Right ventricle myocardium inferior (tissue), 1 donor: Measurements from ENCODE around the gene LIM2. TPM values are rescaled to one million over a fixed set of nuclear protein-coding genes. Genes with fewer than 3 reads are reported as not detected.
"Not testable (repeated sequence)": the region's sequence is repeated elsewhere in the genome, so short reads cannot be mapped to it uniquely, and the experiment has no call there.

Source experiments
- ATAC-seq: fragments of 200-7000 bp; cut with Tn5 transposase; one replicate; pipeline ENCODE4 v1.9.1; 2020; ENCODE audit warnings: mild to moderate bottlenecking, moderate library complexity
- DNase-seq: peaks from one replicate; pipeline ENCODE4 v3.0.0; 2021; ENCODE audit errors: missing footprints
- intact Hi-C: fragments of 100-400 bp; cut with DNase I; formaldehyde crosslinking; loops from one replicate; pipeline ENCODE4 v1.11.0; 2022
- total RNA-seq: library from RNA; stranded (reverse); fragmentation: NEBNext Ultra II Directional; extraction: Animal tissue kit (Norgen Biotek cat#: 25700); gene quantifications from one replicate; pipeline ENCODE4 v1.2.1, GENCODE V29; 2021
- donor health status: DM: no; HTN: yes; CAD: no; lungs with severe emphysema.

Gene LIM2
- total RNA-seq, 1 donor from 2014 or later, result not detected

DNA sequence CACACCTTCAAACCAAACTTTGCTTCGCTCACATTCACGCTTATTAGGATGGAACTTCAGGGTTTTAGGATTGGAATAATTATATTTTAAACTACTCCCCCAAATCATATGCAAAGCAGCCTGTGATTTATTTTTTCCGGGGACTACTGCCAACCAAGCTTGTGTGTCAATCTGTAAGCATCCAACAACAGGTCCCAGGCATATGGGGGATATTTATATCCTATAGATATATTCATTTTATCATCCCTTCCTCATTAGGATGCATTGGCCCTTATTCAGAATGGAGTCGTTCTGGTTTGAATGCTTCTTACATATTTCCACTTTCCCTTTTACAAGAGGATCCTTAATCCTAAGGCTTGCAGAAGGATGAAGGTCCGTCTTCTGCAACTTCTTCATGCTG lies 11.5 kb upstream of the LIM2 start:
- DNase-seq, result no peak
- no peak for ATAC-seq
- intact Hi-C loops, result no loop called here

DNA sequence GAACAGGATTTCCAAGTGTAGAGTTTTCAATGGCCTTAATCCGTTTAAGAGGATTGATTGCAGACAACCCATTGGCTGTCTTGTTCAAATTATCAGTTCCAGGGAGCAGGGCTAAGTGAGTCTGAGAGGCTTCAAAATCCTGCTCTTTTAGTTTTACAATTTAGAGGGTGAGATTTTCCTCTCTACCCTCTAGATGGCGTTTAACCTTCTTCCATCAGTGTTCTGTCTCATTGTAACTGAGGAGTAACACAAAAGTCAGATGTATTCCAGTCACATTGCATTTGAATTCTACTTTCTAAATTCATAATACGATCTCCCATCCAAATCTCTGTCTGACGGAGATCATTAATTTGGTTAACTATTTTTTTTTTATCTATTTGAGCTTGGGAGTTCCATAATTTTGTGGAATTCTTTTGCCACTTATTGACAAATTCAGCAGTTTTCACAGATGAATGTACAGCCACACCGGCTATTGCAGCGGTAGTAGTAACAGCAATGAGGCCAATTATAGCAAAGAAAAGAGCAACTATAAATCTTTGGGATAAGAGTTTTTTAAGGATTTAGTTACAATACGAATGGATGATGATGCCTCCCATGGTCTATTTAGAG lies 10.4 kb upstream of the LIM2 start:
- DNase-seq, result no peak
- no peak for ATAC-seq
- intact Hi-C loops, result no loop called here

DNA sequence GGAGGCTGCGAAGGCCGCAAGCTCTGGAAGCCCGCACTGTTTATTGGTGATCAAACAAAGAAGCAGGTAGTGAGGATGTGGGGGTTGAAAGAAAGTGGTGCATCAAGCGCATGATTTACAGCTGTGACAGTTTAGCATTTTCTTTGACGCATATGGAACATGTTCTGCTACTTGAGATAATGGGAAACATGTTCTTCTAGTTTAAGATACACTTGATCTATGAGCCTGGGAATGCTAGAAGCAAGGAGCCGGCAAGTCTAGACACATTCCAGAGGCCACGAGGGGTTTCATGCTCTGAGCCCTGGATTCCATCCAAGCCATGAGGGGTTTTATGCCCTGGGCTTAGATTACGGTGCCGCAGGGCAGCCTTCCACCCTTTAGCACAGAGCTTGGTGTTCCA lies 9.7 kb upstream of the LIM2 start:
- intact Hi-C loops, ATAC-seq, DNase-seq: not testable (repeated sequence)

DNA sequence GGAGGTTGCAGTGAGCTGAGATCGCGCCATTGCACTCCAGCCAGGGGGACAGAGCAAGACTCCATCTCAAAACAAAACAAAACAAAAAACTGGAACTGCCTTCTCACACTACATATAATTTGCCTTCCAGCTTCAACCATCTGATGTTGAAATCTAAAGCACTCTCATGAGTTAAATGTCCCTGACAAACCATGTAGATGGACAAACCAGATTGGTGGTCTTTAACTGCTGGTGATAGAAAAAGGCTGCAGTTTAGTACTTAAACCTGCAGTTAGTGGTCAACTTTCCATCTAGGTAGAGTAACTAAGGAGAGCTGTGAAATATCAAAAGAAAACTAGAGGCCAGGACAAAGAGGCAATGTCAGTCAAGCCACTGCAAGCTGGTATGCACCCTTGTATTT lies 8.4 kb upstream of the LIM2 start:
- ATAC-seq, result no peak
- intact Hi-C loops, result no loop called here

DNA sequence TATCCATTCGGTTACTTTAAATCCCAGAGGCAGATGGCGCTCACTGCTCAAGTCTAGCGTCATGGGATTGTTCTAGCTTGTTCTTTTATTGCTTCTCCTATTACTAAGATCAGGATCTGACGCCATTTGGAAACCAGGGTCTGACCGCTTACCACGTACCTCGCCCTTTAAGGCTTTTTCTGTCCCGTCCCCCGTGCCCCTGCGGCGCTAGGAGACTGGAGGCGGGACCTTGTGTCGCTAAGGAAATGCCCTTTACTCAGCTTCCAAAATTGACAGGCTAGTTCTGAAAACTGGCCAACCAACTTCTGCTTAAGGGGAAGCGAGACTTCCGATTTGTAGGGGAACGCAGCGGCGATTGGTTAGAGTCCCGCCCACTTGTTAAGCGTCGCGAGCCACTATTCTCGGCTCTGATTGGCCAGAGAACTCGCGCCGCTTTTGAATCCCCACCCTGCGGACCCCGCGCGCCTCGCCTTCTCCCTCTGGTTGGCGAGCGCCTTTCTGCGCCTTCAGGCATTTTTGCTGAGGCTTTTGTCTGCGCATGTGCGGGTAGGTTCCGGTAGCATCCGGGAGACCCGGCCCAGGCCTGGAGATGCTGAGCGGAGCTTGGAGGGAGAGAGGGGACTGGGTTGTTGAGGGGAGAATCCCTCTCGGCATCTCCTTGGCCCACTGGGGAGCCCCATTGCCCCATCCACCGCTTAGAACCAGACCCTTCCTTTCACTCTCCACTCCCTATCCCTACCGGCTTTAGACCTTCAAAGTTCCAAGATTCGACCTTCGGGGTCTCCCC lies 6.5 kb upstream of the LIM2 start:
- peak; percentile 98 for ATAC-seq
- intact Hi-C loops, result loop anchor here (1.0 to 2.0 kb wide), 2 partner anchors 27 to 55 kb away; no protein-coding TSS in a partner anchor

More for the DNA sequence above, 8.4 kb upstream of the LIM2 start:
- DNase-seq, result no peak

DNA sequence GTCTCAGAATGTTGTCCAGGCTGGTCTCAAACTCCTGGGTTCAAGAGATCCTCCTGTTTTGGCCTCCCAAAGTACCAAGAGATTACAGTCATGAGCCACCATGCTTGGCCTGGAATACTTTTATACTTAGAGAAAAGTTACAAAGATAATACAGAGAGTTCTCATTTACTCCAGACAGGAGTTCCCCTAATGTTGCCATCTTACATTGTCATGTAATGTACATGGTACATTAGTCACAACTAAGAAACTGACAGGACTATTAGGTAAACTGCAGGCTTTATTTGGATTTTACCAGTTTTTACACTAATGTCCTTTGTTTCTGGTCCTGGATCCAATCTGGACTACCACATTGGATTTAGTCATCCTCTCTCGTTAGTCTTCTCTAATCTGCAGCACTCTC lies 4.9 kb upstream of the LIM2 start:
- DNase-seq (no peak), ATAC-seq (no peak)
- intact Hi-C loops, result no loop called here

More for the DNA sequence above, 6.5 kb upstream of the LIM2 start:
- DNase-seq, result peak; percentile 95

DNA sequence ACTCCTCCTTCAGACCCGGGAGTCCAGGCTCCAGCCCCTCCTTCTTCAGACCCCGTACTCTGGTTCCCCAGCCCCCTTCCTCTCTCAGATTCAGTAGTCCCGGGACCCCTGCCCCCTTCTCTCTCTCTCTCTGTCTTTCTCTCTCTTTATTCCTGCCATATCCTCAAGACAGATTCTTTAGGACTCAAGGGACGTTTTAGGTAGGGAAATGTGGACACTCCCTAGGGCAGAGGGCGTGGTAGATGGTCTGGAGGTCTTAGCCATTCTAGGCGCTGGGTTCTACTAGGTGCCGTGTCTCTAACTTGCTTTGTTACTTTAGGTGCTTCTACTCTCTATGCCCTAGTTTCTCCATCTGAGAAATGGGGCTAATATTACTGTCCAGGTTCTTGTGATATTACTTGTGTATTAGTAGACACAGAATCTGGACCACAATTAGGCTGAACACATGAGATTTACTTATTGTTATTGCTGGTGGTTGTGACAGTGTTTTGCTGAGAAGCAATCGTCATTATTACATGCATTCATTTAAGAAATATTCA lies 3.4 kb upstream of the LIM2 start:
- intact Hi-C loops, result no loop called here
- no peak for DNase-seq
- ATAC-seq, result no peak

DNA sequence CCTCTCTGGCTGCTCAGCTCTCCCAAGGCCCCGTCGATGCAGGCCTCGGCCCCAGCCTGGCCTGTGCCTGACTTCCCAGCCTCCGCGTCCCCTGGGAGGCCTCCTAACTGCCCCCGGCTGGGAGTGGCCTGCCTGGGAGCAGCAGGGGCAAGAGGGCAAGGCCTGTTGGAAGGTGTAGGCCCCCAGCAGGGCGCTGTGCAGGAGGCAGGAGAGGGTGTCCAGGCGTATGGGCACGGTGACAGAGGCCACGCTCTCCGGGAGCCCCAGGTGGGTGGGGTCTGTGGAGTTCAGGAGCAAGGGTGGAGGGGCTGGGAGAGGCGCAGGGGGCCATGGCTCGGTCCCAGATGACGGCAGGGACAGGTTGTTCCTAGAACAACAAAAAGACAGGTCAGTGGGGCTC lies 1.4 kb upstream of the LIM2 start:
- ATAC-seq (no peak), DNase-seq (no peak)
- intact Hi-C loops, result no loop called here

DNA sequence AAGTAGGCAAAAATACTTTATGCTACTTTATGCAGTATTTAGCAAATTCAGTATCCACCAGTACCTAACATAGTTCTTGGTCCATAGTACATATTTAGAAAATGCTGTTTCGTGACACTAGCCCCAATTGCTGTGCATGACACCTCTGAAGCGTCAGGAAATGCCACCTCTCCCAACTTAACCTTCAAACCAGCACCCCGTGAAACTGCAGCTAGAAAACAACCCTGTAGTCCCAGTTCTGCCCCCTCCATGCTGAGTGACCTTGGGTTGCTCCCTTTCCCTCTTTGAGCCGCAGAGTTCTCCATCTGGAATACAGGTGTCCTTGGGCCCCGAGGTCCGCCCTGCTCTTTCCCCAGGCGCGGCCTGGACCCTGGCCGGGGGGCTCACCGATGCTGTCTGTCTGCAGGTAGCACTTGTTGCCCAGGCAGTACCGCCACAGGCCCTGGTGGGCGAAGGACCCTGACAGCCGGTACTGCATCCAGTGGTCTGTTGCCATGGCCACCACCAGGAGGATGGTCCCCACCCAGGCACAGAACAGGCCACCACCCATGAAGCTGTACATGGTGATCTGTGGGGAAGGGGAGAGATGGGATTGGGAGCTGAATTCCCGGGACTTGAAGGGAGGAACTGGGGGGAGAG lies 773 bp downstream of the LIM2 start:
- intact Hi-C loops, result no loop called here
- ATAC-seq (no peak), DNase-seq (no peak)

DNA sequence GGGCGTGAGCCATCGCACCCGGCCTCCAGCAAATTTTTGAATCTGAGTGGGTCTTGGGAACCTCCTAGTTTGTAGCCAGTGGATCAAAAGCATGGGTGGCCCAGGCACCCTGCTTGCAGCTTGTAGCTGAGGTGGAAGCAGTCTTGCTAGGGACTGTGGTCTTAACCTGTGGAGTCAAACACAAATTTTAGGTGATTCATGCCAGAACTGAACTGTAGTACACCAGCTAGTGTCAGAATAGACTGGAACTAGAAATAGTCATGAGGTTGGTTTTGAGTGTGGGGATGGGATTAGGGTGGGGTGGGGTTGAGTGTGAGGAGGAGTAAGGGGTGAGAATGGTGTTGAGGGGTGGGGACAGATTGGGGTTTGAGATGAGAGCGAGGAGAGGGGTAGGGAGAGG lies 5.8 kb downstream of the LIM2 start:
- ATAC-seq, result no peak
- DNase-seq, result no peak
- intact Hi-C loops, result no loop called here

DNA sequence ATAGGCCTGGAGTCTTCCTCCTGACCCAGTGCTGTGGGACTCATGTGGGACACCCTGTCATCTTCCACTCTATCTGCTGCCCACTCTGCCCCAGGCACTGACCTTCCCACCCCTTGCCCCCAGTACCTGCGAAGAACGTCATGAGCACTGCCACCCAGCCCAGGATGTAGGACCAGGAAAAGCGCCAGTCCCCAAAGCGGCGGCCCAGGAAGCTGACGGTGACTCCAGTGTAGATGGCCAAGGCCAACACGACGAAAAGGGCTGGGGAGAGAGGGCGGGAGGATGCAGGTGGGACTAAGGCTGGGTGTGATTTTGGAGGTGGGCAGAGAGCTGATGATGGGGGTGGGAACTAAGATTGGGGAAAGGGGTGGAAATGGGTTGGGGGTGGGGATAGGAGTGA lies 7.4 kb downstream of the LIM2 start:
- DNase-seq, result no peak
- no peak for ATAC-seq
- intact Hi-C loops, result no loop called here

DNA sequence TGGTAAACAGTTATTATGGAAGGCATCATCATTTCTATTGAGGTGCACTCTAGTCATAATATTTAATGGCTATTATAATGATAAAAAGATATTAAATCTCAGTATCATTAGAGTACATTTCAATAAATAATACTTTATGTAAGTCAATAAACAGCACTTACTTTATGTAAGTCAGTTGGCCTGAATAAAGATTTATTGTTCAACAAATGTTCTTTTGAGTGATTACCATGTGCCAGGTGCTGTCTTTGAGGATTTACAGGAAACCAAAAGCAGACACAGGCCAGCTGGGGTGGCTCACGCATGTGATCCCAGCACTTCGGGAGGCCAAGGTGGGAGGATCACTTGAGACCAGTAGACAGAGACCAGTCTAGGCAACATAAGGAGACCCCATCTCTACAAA lies 10.4 kb downstream of the LIM2 start:
- no peak for ATAC-seq
- no peak for DNase-seq
- intact Hi-C loops, result no loop called here

DNA sequence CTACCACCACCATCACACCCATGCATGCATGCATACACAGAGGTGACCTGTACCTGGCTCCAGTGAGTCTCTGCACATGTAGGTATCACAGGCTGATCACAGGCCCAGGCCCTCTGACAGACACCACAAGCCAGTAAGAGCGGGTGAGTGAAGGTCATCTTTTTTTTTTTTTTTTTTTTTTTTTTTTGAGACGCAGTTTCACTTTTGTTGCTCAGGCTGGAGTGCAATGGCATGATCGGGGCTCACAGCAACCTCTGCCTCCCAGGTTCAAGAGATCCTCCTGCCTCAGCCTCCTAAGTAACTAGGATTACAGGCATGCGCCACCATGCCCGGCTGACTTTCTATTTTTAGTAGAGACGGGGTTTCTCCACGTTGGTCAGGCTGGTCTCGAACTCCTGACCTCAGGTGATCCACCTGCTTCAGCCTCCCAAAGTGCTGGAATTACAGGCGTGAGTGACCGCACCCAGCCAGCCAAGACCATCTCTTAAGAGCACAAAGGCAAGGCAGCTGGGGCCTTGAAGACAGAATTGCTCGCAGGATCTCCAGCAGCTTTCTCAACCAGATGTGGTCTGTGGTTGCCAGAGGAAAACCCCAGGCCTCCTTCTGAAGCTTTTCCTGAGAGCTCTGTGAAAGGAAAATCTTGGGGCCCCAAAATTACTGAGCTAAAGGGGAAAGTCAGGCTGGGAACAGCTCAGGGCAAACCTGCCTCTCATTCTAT lies 12.1 kb downstream of the LIM2 start:
- DNase-seq (no peak), ATAC-seq (no peak)
- intact Hi-C loops, result no loop called here

DNA sequence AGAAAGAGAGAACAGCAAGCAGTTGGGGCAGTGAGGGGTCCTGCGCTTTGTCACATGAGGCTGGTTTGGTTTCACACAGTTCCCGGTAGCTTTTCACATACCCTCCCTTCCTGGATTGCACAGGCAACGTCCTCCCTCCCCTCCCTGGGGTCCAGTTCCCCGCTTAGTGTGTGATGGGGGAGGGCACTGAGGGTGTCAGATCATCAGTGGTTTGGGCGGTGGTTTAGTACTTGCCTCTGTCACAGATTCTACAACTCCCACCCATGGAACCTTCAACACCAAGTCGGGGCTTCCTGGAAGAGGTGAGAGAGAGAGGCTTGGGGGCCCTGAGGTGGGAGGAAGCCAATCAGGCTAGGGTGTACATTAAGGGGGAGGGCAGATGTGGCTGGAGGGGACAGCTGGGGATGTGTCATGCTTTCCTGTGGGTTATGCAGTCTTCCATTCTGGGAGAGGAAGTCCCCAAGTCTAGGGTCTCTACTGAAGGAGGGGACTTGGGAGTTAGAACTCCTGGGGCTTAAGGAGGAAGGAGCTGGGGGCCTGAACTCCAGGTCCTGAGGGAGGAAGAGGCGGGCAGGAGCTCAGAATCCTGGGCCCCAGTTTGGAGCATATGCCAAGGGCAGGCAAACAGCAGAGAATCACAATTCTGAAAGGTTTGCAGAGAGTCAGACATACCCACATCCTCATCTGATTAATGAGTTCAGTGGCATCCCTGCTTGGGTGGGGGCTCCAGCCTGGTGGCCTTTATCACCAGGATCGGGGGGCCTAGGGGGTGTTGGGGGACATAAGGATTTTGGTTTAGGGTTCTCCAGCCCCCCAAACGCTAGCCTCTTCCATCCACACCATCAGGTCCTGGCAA lies 14.9 kb downstream of the LIM2 start, which contains the start of gene NKG7:
NKG7 (minus strand) TSS at position 6 of the 856 bp plus-strand sequence. CDS start 119 bp downstream, outside the sequence.
- DNase-seq (no peak), ATAC-seq (no peak)
- intact Hi-C loops, result no loop called here

DNA sequence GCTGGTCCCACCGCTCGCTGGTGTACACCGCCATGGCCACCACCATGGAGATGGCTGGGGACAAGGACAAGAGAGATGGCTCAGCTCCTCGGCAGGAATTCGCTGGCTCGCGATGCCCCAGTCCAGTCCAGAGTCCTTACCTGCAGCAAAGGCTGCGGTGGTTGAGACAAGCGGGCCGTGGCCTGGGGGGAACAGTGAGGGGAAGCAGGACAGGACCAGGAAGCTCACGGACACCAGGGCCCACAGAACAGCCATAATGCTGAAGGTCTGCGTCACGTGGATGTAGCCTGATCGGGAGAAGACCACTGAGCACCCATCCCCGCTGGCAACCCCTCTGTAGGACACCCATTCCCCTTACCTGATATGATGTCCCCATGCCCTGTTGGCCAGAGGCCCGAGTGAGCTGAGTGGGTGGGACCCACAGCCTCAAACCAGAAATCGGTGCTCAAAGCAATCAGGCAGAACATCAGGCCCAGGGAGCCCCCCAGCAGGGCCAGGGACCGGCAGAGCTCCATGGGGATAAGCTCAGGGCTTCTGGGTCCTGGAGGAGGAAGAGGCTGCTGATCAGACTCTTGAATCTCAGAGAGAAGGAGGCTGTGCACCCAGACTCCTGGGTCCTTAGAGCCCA lies 15.6 kb downstream of the LIM2 start:
- DNase-seq (no peak), ATAC-seq (no peak)
- intact Hi-C loops, result no loop called here

DNA sequence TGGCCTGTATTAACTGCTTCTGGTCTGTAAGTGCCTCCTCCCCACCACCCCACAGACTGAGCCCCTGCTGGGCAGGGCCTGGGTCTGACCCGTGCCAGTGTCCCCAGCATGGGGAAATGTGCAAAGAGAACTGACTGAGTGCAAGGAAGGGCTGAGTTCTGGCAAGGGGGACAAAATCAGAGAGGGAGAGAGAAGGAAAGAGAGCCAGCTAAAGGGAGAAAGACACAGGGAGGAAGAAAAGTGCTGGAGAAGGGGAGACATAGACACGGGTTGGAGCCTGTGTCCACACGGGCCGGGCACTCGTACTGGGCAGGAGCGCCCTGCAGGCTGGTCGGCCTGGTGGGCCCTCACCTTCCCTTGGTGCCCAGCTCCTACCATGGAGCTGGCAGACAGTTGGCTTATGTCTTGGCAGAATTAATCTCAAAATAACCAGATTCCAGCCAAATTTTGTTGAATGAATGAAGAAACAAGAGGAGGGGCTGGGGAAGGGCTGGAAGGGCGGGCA lies 16.5 kb downstream of the LIM2 start:
- intact Hi-C loops, result no loop called here
- DNase-seq, result no peak
- ATAC-seq, result no peak

DNA sequence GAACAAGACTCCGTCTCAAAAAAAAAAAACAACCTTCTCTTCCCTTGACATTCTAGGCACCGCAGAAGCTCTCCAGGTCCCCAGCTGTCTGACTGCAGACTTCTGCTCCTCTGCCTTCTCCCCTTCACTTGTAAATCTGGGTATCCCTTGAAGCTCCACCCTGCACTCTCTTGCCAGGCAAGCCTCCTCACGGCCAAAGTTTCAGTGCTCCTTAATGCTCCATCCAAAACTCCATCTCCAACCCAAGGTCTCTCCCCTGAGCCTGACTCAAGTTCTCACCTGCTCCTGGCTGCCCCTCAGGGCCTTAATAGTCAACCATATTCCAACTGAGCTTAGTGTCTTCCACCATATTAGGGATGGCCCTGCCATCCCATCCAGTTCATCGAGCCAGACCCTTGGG lies 17.5 kb downstream of the LIM2 start:
- no peak for DNase-seq

More for the DNA sequence above, 17.5 kb downstream of the LIM2 start:
- intact Hi-C loops, result no loop called here
- no peak for ATAC-seq
